Heart left ventricle (tissue), 16 donors: ENCODE data around the gene STARD13. TPM values are rescaled to one million over a fixed set of nuclear protein-coding genes. Genes with fewer than 3 reads are reported as not detected.
A peak's percentile ranks its signal among the peaks of the same experiment; 100 is the strongest.

Experiments
- ATAC-seq, 4 donors: fragments of 200-7000 bp; cut with Tn5 transposase; one replicate each; pipeline ENCODE4 v1.9.1; 2020 to 2022; ENCODE audit warnings: moderate library complexity in 4 of 4, mild to moderate bottlenecking in 3 of 4, moderate number of reproducible peaks in 1 of 4
- DNase-seq, 5 donors: peaks; one replicate each; pipeline ENCODE4 v3.0.0-alpha.2; 2020
- H3K27ac ChIP-seq, 12 donors: fragments of 200-600 bp; sonication (generic) in 4 of 12; one replicate each; pipeline versions ENCODE4 v1.5.0 to v1.8.0; 2016 to 2022; ENCODE audit warnings: mild to moderate bottlenecking in 2 of 12
- H3K27me3 ChIP-seq, 9 donors: fragments of 200-600 bp; sonication (generic) in 2 of 9; one replicate each; pipeline versions ENCODE4 v1.5.1 to v1.8.0; 2016 to 2022; ENCODE audit warnings: mild to moderate bottlenecking in 3 of 9
- H3K36me3 ChIP-seq, 9 donors: fragments of 200-600 bp; sonication (generic) in 2 of 9; one replicate each; pipeline versions ENCODE4 v1.5.0 to v1.8.0; 2018 to 2022; ENCODE audit warnings: mild to moderate bottlenecking in 2 of 9
- H3K4me1 ChIP-seq, 12 donors: fragments of 200-600 bp; sonication (generic) in 4 of 12; one replicate each; pipeline versions ENCODE4 v1.5.0 to v1.8.0; 2016 to 2022; ENCODE audit warnings: mild to moderate bottlenecking in 3 of 12
- H3K4me3 ChIP-seq, 12 donors: fragments of 200-600 bp; sonication (generic) in 4 of 12; one replicate each; pipeline versions ENCODE4 v1.5.0 to v1.8.0; 2017 to 2022; ENCODE audit warnings: mild to moderate bottlenecking in 9 of 12, moderate library complexity in 4 of 12
- H3K9me3 ChIP-seq, 12 donors: fragments of 200-600 bp; sonication (generic) in 4 of 12; one replicate each; pipeline versions ENCODE4 v1.5.0 to v1.8.0; 2016 to 2022; ENCODE audit warnings: mild to moderate bottlenecking in 1 of 12
- CTCF ChIP-seq, 12 donors: fragments of 200-600 bp; sonication (generic) in 4 of 12; IDR thresholded peaks; one replicate each; pipeline versions ENCODE4 v1.5.0 to v1.8.0; 2018 to 2022; ENCODE audit warnings: antibody characterized with exemption in 12 of 12, mild to moderate bottlenecking in 5 of 12
- POLR2A ChIP-seq, 2 donors: fragments of 450-650 bp; IDR thresholded peaks; one replicate each; pipeline ENCODE4 v1.6.1; 2017; ENCODE audit warnings: antibody characterized with exemption in 2 of 2, mild to moderate bottlenecking in 2 of 2, moderate library complexity in 2 of 2
- WGBS, 4 donors: extraction: QIAGEN DNeasy Blood & Tissue Kit in 2 of 4; methylation state at CpG; one replicate each; pipeline versions ENCODE4 v1.1.5 to v1.1.7; 2013 to 2018; 5-methylcytosine and 5-hydroxymethylcytosine counted together
- intact Hi-C, 10 donors: fragments of 100-400 bp; cut with DNase I; formaldehyde crosslinking; loops; one replicate each; pipeline versions ENCODE4 v1.11.1 to v1.14.2; 2022
- polyA plus RNA-seq, 2 donors: library from polyadenylated mRNA; stranded (reverse); fragments of 200-250 nt; gene quantifications; one replicate each; pipeline ENCODE4 v1.2.3, GENCODE V29; 2013
- total RNA-seq, 9 donors: library from RNA; depleted of rRNA in 2 of 9; stranded (reverse); fragments of >200 nt in 2 of 9; fragmentation: NEBNext Ultra II Directional in 3 of 9; extraction: Animal tissue kit (Norgen Biotek cat#: 25700) in 3 of 9; gene quantifications; one replicate each; pipeline versions ENCODE4 v1.1.0 to v1.2.4, GENCODE V29; 2016 to 2023
- donor health status: ischemic (EF 13 %, LVEDD 7.1; RV severe dilation, severe dysfunction).
- donor health status: healthy with polysubstance abuse.
- donor health status: DM: no; HTN: yes; CAD: no.
- donor health status: DM: no; HTN: no; CAD: no.
- donor health status: ischemic (EF 25% LVEDD 6.9; RV normal size, moderate dysfunction).
- donor health status: ischemic (EF 25% LVEDD 5.7; RV mildly dilated, moderate dysfunction).
- donor health status: healthy.
- donor health status: DM: yes; HTN: yes; CAD: no.
- donor health status: ischemic (EF 35%, LVEDD 5.7; RV mildly dilated, moderate dysfunction).
- donor health status: nonischemic (EF 11% LVEDD 7.7; RV severe dilation, severe dysfunction).
- donor health status: DM: yes; HTN: yes; CAD: no.
- donor health status: PGD.
- donor health status: ischemic (EF 29% LVEDD 5.4; RV normal size, mild dysfunction).
- donor health status: nonischemic (EF 23%, LVEDD 6.1; RV moderate dilation, normal function).

The STARD13 gene
- total and polyA plus RNA-seq, 11 donors: 9.3 to 39.2 (median 28.3) TPM

- H3K4me3 ChIP-seq: no peak overlapping the region
- ATAC-seq (no peak), DNase-seq (no peak)
- 59 to 76% (median 74%) methylated on average over 2 of the region's 2 CpGs for WGBS, 4 donors
- TF ChIP-seq POLR2A (IDR thresholded peaks at IDR 0.05): no peak
- TF ChIP-seq CTCF (IDR thresholded peaks at IDR 0.05): peak in 3 of 12 donors; percentile 7 to 18 (median 15)
- H3K4me1 ChIP-seq: peaks cover 19 to 98% (median 71%) of the 10 kb centered on the region in 12 donors
- H3K27ac ChIP-seq: peak overlapping the region; percentile 25 to 76 (median 57)
- H3K36me3 ChIP-seq: no peaks in the 10 kb centered on the region
- H3K9me3 ChIP-seq: no peaks in the 10 kb centered on the region
- intact Hi-C loops: no loop called here
- H3K27me3 ChIP-seq: no peaks in the 10 kb centered on the region
Measured at GRCh38 chr13:33262997-33263396, 22.6 kb downstream of the STARD13 start.

GRCh38 chr13:33262594-33262993 is 23.0 kb downstream of the STARD13 start:
- H3K27ac ChIP-seq: peak overlapping the region in 11 of 12 donors; percentile 25 to 76 (median 60)

GRCh38 chr13:33262062-33262487 is 23.5 kb downstream of the STARD13 start:
- peak overlapping the region in 11 of 12 donors; percentile 17 to 76 (median 43) for H3K27ac ChIP-seq
- DNase-seq (peak in 1 of 5 donors; percentile 46), ATAC-seq (peak in 3 of 4 donors; percentile 31 to 56 (median 40))
- no peaks in the 10 kb centered on the region for H3K9me3 ChIP-seq
- no peaks in the 10 kb centered on the region for H3K27me3 ChIP-seq
- TF ChIP-seq CTCF (IDR thresholded peaks at IDR 0.05) (peak in 1 of 12 donors; percentile 7), POLR2A (IDR thresholded peaks at IDR 0.05) (no peak)
- no peak overlapping the region for H3K4me3 ChIP-seq
- no peaks in the 10 kb centered on the region for H3K36me3 ChIP-seq
- peaks cover 19 to 98% (median 73%) of the 10 kb centered on the region in 12 donors for H3K4me1 ChIP-seq
- 31 to 47% (median 41%) methylated on average over 6 of the region's 6 CpGs for WGBS, 4 donors
- intact Hi-C loops: no loop called here

More at GRCh38 chr13:33262594-33262993, 23.0 kb downstream of the STARD13 start:
- intact Hi-C loops: no loop called here
- H3K4me1 ChIP-seq: peaks cover 19 to 98% (median 71%) of the 10 kb centered on the region in 12 donors
- 21 to 67% (median 44%) methylated on average over 2 of the region's 2 CpGs for WGBS, 4 donors
- no peak overlapping the region for H3K4me3 ChIP-seq
- H3K36me3 ChIP-seq: no peaks in the 10 kb centered on the region
- DNase-seq (no peak), ATAC-seq (peak in 2 of 4 donors; percentile 2 to 5)
- H3K9me3 ChIP-seq: no peaks in the 10 kb centered on the region
- TF ChIP-seq CTCF (IDR thresholded peaks at IDR 0.05) (no peak), POLR2A (IDR thresholded peaks at IDR 0.05) (no peak)
- H3K27me3 ChIP-seq: no peaks in the 10 kb centered on the region

GRCh38 chr13:33261387-33262061 is 24.0 kb downstream of the STARD13 start:
- Histone ChIP-seq H3K9me3 (no peaks in the 10 kb centered on the region), H3K27ac (peak overlapping the region; percentile 10 to 76 (median 39)), H3K27me3 (no peaks in the 10 kb centered on the region), H3K36me3 (no peaks in the 10 kb centered on the region), H3K4me3 (no peak overlapping the region), H3K4me1 (peaks cover 19 to 98% (median 70%) of the 10 kb centered on the region in 12 donors)
- intact Hi-C loops: no loop called here
- no peak for DNase-seq
- WGBS, 4 donors: 71 to 85% (median 76%) methylated on average over 9 of the region's 9 CpGs
- ATAC-seq: no peak
- TF ChIP-seq POLR2A (IDR thresholded peaks at IDR 0.05) (no peak), CTCF (IDR thresholded peaks at IDR 0.05) (no peak)
